NCI-H2227 (cell line): ENCODE data around the gene TMEM101.
"Not testable (repeated sequence)": the region's sequence is repeated elsewhere in the genome, so short reads cannot be mapped to it uniquely, and the experiment has no call there.

ENCODE experiments used
- DNase-seq: peaks from one replicate; lab custom pipeline; 2025; ENCODE audit not compliant: unreplicated experiment; lab: John Stamatoyannopoulos, UW

The TMEM101 gene

DNA sequence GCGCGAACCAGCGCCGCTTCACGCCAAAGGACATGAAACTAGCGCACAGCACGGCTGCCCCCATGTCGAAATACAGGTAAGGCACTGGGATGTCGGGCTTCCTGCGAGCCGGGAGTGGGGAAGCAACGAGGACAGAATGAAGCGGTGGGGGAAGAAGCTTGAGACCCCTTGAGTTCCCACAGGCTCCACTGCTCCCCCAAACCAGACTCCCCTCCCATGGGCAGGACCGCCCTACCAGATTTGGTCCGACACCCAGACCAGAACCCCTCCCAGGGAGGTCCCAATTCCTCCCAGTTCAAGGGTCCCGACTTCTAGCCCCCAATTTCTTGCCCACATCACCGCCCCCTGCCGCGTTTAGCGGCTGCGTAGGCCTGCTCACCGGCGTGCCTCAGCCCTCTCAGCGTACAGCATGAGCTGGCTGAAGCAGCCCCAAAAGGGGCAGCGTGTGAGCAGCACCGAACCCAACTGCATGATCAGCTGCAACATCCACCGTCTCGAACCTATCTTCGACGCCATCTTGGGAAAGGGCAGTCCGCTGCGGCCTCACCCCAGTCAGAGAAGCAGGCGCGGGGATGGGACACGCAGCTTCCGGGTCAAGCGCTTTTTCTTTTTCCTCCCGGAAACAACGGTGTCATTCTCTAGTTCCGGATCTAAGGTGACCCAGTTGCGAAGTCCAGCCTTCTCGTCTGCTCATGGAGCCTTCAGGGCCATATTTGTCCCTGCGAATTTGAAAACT is at the start of gene TMEM101:
Gene TMEM101 (minus strand): TSS at position 527 of the 736 bp plus-strand sequence. CDS start 11 bp downstream, at position 516.
- DNase-seq, result peak; percentile 96

GRCh38 chr17:44063704-44064639 is 49.2 kb upstream of the TMEM101 start:
- DNase-seq, result no peak

- DNase-seq, result no peak
Measured at GRCh38 chr17:44062871-44063270, 48.1 kb upstream of the TMEM101 start.

GRCh38 chr17:44061446-44061845 is 46.7 kb upstream of the TMEM101 start:
- no peak for DNase-seq

GRCh38 chr17:44059101-44059892 is 44.5 kb upstream of the TMEM101 start:
- no peak for DNase-seq

DNA sequence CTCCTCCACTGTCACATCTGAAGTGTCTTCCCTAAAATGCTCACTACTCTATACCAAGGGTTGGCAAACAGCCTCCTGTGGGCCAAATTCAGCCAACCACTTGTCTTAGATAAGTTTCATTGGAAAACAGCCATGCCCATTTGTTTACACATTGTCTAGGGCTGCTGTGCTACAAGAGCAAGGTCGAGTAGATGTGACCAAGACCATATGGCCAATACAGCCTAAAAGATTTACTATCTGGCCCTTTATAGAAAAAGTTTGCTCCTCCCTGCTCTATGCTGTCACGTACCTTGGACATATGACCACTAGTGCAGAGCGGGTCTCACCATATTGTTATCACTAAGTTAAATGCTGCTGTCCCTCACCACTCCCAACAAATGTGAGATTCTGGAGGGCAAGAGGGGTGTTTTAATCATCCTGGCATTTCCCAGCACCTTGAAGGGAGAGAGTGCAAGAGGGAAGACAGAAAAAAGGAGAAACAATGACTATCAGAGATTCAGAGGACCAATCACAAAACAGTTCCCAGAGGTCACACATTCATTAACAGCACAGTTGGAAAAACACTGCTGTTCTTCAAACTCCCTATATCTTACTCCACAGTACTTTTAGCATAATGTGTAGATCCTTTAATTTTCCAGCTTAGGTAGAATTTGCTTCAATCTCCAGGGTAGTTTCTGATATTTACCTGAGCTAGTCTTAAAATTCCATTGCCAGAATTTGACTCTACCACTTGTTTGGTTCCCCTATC is 38.5 kb upstream of the TMEM101 start:
- DNase-seq, result peak; percentile 18

DNA sequence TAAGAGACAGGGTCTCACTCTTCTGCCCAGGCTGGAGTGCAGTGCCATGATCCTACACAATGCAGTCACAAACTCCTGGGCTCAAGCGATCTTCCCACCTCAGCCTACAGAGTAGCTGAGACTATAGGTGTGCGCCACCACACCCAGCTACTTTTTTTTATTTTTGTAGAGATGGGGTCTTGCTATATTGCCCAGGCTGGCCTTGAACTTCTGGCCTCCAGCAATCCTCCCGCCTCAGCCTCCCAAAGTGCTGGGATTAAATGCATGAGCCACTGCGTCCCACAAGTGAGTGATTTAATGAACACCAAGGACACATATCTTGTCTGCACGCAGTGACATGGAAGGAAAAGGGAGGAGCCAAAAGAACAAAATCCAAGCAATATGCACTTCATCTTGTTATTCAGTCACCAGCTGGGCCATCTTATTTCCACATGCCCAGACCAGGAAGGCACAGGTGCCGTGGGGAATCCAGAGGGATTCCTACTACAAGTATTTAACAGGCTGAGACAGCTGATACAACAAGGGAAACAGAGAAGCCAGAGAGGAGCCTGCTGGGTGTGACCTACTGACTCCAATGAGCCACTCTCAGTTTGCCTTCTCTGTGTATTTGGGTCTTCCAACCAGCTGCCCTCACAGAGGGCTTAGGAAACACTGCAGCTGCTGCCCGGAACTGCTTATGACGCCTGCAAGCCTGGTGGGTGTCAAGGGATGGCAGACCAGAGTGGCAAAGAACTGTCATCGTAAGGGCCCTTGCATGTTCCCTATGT is 34.7 kb upstream of the TMEM101 start:
- DNase-seq, result no peak

- DNase-seq, result not testable (repeated sequence)
Measured at GRCh38 chr17:44046893-44047292, 32.1 kb upstream of the TMEM101 start.

- no peak for DNase-seq
Measured at GRCh38 chr17:44045486-44045885, 30.7 kb upstream of the TMEM101 start.

- DNase-seq, result no peak
Measured at GRCh38 chr17:44044071-44044470, 29.3 kb upstream of the TMEM101 start.

DNA sequence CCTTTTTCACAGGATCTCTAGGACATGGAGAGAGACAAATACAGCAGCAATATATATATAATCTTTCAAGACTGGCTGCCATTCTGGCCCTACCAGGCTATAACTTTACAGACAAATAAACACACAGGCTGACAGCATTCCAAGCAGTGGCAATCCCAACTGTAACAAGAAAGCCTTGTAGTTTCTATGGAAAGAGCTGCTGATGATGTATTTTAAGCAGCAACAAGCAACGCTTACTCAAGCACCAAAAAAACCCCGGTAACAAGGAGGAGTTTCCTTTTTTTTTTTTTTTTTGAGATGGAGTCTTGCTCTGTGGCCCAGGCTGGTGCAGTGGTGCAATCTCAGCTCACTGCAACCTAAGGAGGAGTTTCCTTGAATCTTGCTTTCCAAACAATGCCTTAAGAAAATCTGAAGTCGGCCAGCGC is 28.5 kb upstream of the TMEM101 start:
- DNase-seq, result no peak

GRCh38 chr17:44039829-44040635 is 25.3 kb upstream of the TMEM101 start:
- no peak for DNase-seq

DNA sequence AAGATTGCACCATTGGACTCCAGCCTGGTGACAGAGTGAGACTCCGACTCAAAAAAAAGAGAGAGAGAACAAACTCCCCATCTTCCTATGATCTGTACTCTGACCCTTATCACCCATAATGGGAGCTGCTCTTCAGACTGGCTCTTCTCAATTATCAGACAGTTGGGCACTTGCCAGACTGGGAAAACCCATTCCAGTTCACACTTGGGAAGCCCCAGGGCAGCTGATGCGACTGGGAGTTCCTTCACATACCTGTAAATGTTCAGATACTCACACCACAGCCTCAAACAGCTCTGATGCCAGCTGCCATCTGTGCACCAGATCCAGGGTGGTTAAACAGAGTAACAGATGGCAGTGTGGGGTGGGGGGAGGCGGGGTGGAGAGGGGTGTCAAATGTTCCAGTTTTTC is 23.8 kb upstream of the TMEM101 start:
- peak; percentile 77 for DNase-seq

DNA sequence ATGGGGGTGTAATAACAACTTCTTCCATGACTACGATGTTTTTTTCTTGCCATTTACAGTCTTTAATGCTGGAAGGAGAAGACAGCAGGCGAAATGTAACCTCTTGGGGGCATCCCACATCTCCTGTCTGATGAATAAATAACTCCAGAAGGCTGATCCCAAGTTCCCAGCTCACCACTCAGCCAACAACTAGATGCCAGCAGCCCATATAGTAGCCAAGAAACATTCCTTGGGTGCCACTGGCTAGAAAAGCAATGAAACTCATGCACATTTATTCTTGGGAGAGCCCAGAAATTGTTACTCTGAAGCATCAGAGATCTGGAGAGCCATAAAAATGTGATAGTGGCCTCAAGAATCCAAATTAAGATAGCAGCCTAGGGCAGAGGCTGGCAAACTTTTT is 22.7 kb upstream of the TMEM101 start:
- DNase-seq, result no peak

- not testable (repeated sequence) for DNase-seq
Measured at GRCh38 chr17:44034688-44035087, 19.9 kb upstream of the TMEM101 start.

DNA sequence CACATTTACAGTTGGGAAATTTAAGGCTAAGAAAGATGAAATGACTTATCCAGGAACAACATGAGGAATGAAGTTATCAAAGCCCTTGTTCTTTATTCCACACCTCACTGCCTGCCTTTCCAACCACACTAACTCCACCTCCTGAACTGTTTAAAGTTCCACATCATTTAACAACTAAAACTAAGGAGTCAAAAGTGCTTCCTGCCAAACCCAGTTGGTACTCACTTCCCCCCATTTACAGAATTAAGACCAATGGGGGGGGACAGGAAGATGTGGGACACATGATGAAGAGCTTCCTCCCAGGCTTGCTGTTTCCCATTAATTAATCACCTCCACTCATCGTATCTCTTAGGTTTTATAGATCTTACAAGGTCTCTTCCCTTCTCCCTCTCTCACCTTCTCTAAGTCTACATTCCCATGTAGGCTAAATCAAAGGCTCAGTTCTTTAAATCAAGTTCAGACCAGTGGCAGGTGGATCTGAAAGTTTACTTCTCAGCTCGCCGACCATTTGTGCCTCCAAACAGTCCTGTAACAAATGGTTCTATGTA is 19.2 kb upstream of the TMEM101 start:
- DNase-seq, result no peak

DNA sequence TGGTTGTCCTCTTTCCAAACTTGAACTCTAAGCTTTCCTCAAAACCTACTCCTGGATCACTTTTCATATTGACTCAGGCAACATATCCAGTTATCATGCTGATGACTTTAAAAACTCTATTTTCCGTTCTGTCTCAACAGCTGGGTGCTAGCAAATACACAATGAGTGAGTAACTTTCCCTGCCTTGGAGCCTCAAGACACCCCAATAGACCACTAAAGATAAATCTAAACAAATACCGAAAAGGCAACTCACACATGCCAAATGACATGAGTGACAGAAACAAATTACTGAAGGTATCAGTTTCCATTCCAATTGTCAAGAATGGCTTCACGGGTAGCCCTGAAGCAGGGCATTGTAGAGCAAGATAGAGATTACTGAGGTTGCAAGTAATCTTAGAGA is 15.7 kb upstream of the TMEM101 start:
- DNase-seq, result no peak

DNA sequence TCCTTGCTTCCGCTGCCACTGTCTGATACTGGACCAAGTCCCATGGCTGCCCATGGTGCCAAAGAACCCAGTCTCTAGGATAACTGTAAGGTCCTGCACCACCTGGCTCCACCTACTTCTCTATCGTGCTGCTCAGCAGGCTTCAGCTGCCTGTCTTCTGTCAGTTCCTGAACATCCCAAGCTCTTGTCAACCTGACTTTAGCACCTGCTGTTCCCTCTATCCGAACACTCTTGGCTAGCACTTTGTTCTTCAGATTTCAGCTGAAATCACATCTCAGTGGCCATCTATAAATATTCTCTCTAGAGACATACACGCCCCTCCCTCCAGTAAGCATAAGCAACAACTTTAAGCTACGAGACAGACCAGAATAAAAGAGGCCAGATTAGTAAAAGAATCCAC is 15.0 kb upstream of the TMEM101 start:
- no peak for DNase-seq

DNA sequence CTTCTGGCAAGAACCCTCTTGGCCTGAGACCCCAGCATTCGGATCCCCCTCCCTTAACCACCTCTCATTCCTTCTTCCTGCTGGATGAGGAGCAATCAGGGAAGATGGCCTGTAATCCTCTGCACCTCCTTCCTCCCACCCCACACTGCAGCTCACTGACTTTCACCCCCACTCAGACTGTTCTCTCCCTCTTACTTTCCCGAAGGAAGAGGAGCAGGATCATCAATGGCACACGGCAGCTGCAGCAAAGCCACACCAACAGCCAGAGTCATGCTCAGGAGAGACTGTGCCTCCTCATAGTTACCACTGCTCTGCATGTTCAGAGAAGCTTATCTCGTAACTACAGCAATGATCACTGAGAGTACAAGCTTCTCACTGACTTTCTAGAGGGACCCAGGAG is 10.1 kb upstream of the TMEM101 start:
- DNase-seq, result no peak
